HepG2 (cell line): Measurements from ENCODE around the gene SPA17. TPM values are rescaled to one million over a fixed set of nuclear protein-coding genes. Genes with fewer than 3 reads are reported as not detected.

ENCODE experiments used
- AKNA ChIP-seq: sonication (generic); formaldehyde crosslinking; IDR thresholded peaks from 2 replicates; pipeline ENCODE4 v1.4.0; 2020; ENCODE audit warnings: missing genetic modification reagents, borderline replicate concordance
- RAD21 ChIP-seq: fragments of 450-650 bp; formaldehyde crosslinking; IDR thresholded peaks from 2 replicates; pipeline ENCODE4 v1.5.0; 2020; ENCODE audit warnings: mild to moderate bottlenecking
- SKIL ChIP-seq: sonication (generic); formaldehyde crosslinking; IDR thresholded peaks from 2 replicates; pipeline ENCODE4 v1.8.0; 2022; ENCODE audit warnings: missing genetic modification reagents, mild to moderate bottlenecking, moderate library complexity, borderline replicate concordance
- SNAI1 ChIP-seq: sonication (generic); formaldehyde crosslinking; IDR thresholded peaks from 2 replicates; pipeline ENCODE4 v1.5.0; 2020; ENCODE audit warnings: mild to moderate bottlenecking, missing genetic modification reagents, borderline replicate concordance
- SP1 ChIP-seq, 2 experiments: fragments of 450-650 bp in 1 of 2; sonication (generic) in 1 of 2; formaldehyde crosslinking in 1 of 2; IDR thresholded peaks; 2 replicates each; pipeline versions ENCODE4 v1.4.0 to v1.6.1; 2016 to 2020; ENCODE audit warnings: missing genetic modification reagents in 1 of 2
- ZBTB39 ChIP-seq: sonication (generic); formaldehyde crosslinking; IDR thresholded peaks from 2 replicates; pipeline ENCODE4 v1.5.0; 2020; ENCODE audit warnings: missing genetic modification reagents
- ZBTB4 ChIP-seq: sonication (generic); formaldehyde crosslinking; IDR thresholded peaks from 2 replicates; pipeline ENCODE4 v1.4.0; 2020; ENCODE audit warnings: missing genetic modification reagents, mild to moderate bottlenecking, borderline replicate concordance
- ZMYM3 ChIP-seq: sonication (generic); formaldehyde crosslinking; IDR thresholded peaks from 2 replicates; pipeline ENCODE4 v1.5.1; 2020; ENCODE audit warnings: mild to moderate bottlenecking, missing genetic modification reagents
- ZNF282 ChIP-seq: fragments of 450-650 bp; IDR thresholded peaks from 2 replicates; pipeline ENCODE4 v1.6.1; 2018; ENCODE audit not compliant: partially characterized antibody
- ZNF33B ChIP-seq: sonication (generic); formaldehyde crosslinking; IDR thresholded peaks from 2 replicates; pipeline ENCODE4 v1.5.1; 2020; ENCODE audit warnings: mild to moderate bottlenecking, missing genetic modification reagents
- ZNF414 ChIP-seq: sonication (generic); formaldehyde crosslinking; IDR thresholded peaks from 2 replicates; pipeline ENCODE4 v1.5.0; 2020; ENCODE audit warnings: missing genetic modification reagents
- ZNF564 ChIP-seq: sonication (generic); formaldehyde crosslinking; IDR thresholded peaks from 2 replicates; pipeline ENCODE4 v1.8.1; 2023; ENCODE audit warnings: mild to moderate bottlenecking, missing genetic modification reagents
- ZNF891 ChIP-seq: sonication (generic); formaldehyde crosslinking; IDR thresholded peaks from 2 replicates; pipeline ENCODE4 v1.5.0; 2020; ENCODE audit warnings: mild to moderate bottlenecking, missing genetic modification reagents
- polyA plus RNA-seq, 8 experiments: library from polyadenylated mRNA; depleted of rRNA in 3 of 8; stranded (reverse) in 7 of 8; unstranded in 1 of 8; fragments of >200 nt; fragmentation: Illumina TruSeq in 4 of 8; extraction: Trizol in 4 of 8; gene quantifications; 2 replicates each; pipeline versions ENCODE4 v1.2.1 to v1.2.3, GENCODE V29; 2011 to 2016; ENCODE audit warnings: low read depth in 4 of 8, missing spikeins in 1 of 8, mixed read lengths in 1 of 8; ENCODE audit not compliant: insufficient read depth in 1 of 8
- total RNA-seq, 5 experiments: library from RNA; depleted of rRNA; stranded (reverse); fragments of >200 nt; fragmentation: Illumina TruSeq; extraction: Trizol; gene quantifications; 2 replicates each; pipeline ENCODE4 v1.2.3, GENCODE V29; 2016; ENCODE audit warnings: low read depth in 1 of 5

Gene SPA17
- total and polyA plus RNA-seq, 2 of the 13 experiments (the other 11 are each of a cell fraction or from before 2014, with no cell fraction given) = 4.4 to 8.4 TPM

GRCh38 chr11:124673333-124674167 is at the start of gene SPA17, which contains the start of gene SIAE (continued):
- TF ChIP-seq SKIL (CRISPR knock-in tag) = peak; percentile 15; the same call in 1 of the 2 replicates
- peak; percentile 21; the same call in 1 of the 2 replicates for TF ChIP-seq RAD21
- TF ChIP-seq ZNF33B = no peak
- TF ChIP-seq ZNF564 = no peak
- no peak for TF ChIP-seq ZNF282
- TF ChIP-seq ZNF414 = no peak
- no peak for TF ChIP-seq SNAI1 (CRISPR knock-in tag)
- no peak for TF ChIP-seq ZBTB39 (CRISPR knock-in tag)
- TF ChIP-seq SP1 (IDR thresholded peaks at IDR 0.05) = no peak
- peak; percentile 77; the same call in 1 of the 2 replicates for TF ChIP-seq SP1 (CRISPR knock-in tag; IDR thresholded peaks at IDR 0.05)
- TF ChIP-seq ZBTB4 (CRISPR knock-in tag) = 0 out of 2 replicates have a peak, but pooled peaks have one; percentile 42
- no peak for TF ChIP-seq ZMYM3
- 0 out of 2 replicates have a peak, but pooled peaks have one; percentile 41 for TF ChIP-seq ZNF891 (CRISPR knock-in tag)
- no peak for TF ChIP-seq AKNA
